GM18951 (cell line): ENCODE results near the gene KLHL21.
"Not testable (repeated sequence)": the region's sequence is repeated elsewhere in the genome, so short reads cannot be mapped to it uniquely, and the experiment has no call there.

Experiments
- POLR2A ChIP-seq: IDR thresholded peaks from 4 replicates; pipeline ENCODE4 v1.6.1; 2011; ENCODE audit warnings: mild to moderate bottlenecking; ENCODE audit not compliant: insufficient read length, insufficient read depth; ENCODE audit errors: extremely low read depth
- in situ Hi-C: fragments of 300-500 bp; cut with MboI; formaldehyde crosslinking; loops from one replicate; pipeline ENCODE4 v1.12.0; 2022; ENCODE audit warnings: low sequenced_read_pairs, mixed read lengths, inconsistent platforms; ENCODE audit not compliant: unreplicated experiment

The KLHL21 gene

GRCh38 chr1:6602669-6603237, at the start of gene KLHL21:
TSS of gene KLHL21 (minus strand) at chr1:6602869. CDS start at chr1:6602817, 52 bp downstream.
- in situ Hi-C loops: no loop called here

GRCh38 chr1:6651909-6652308, 49.2 kb upstream of the KLHL21 start:
- in situ Hi-C loops: no loop called here
- TF ChIP-seq POLR2A: no peak

More at GRCh38 chr1:6602669-6603237, at the start of gene KLHL21:
- TF ChIP-seq POLR2A: peak; percentile 95

GRCh38 chr1:6648556-6648955, 45.9 kb upstream of the KLHL21 start:
- TF ChIP-seq POLR2A: no peak

GRCh38 chr1:6646499-6647148, 44.0 kb upstream of the KLHL21 start:
- no peak for TF ChIP-seq POLR2A
- in situ Hi-C loops: no loop called here

More at GRCh38 chr1:6648556-6648955, 45.9 kb upstream of the KLHL21 start:
- in situ Hi-C loops: no loop called here

- TF ChIP-seq POLR2A: no peak
- in situ Hi-C loops: no loop called here
Measured at GRCh38 chr1:6645018-6645417, 42.3 kb upstream of the KLHL21 start.

- in situ Hi-C loops: not testable (repeated sequence)
Measured at GRCh38 chr1:6640867-6641266, 38.2 kb upstream of the KLHL21 start.

- no peak for TF ChIP-seq POLR2A
- in situ Hi-C loops: loop anchor here (10.0 kb wide), 1 partner anchor 143 kb away; the partner anchor contains the start of gene PLEKHG5
Measured at GRCh38 chr1:6638226-6638625, 35.6 kb upstream of the KLHL21 start.

GRCh38 chr1:6637770-6638169, 35.1 kb upstream of the KLHL21 start:
- no peak for TF ChIP-seq POLR2A
- in situ Hi-C loops: loop anchor here (10.0 kb wide), 1 partner anchor 143 kb away; the partner anchor contains the start of gene PLEKHG5

GRCh38 chr1:6636778-6637177, 34.1 kb upstream of the KLHL21 start:
- in situ Hi-C loops: loop anchor here (10.0 kb wide), 1 partner anchor 142 kb away; the partner anchor contains the start of gene PLEKHG5

GRCh38 chr1:6635910-6636760, 33.5 kb upstream of the KLHL21 start:
- TF ChIP-seq POLR2A: no peak
- in situ Hi-C loops: loop anchor here (10.0 kb wide), 1 partner anchor 141 kb away; the partner anchor contains the start of gene PLEKHG5

- in situ Hi-C loops: loop anchor here (10.0 kb wide), 1 partner anchor 141 kb away; the partner anchor contains the start of gene PLEKHG5
- no peak for TF ChIP-seq POLR2A
Measured at GRCh38 chr1:6635161-6635909, 32.7 kb upstream of the KLHL21 start.

GRCh38 chr1:6634371-6635052, 31.8 kb upstream of the KLHL21 start:
- no peak for TF ChIP-seq POLR2A
- in situ Hi-C loops: loop anchor here (10.0 kb wide), 1 partner anchor 140 kb away; the partner anchor contains the start of gene PLEKHG5
